Activated CD4-positive, alpha-beta T cell treated with anti-CD3 and anti-CD28 coated beads for 36 hours (primary cell): Measurements from ENCODE around the gene DOLPP1. TPM values are rescaled to one million over a fixed set of nuclear protein-coding genes. Genes with fewer than 3 reads are reported as not detected.

Experiments
- ATAC-seq: fragments of 200-7000 bp; cut with Tn5 transposase; one replicate; pipeline ENCODE4 v1.10.0; 2021; ENCODE audit warnings: mild to moderate bottlenecking, moderate library complexity
- CTCF ChIA-PET: fragments of 350-600 bp; sonication (Branson Sonifier 250); formaldehyde crosslinking; loops from one replicate; lab custom pipeline; 2021; ENCODE audit warnings: antibody characterized with exemption; lab: Charles Lee
- POLR2A ChIA-PET: fragments of 350-600 bp; sonication (Branson Sonifier 250); formaldehyde crosslinking; loops from one replicate; lab custom pipeline; 2021; ENCODE audit warnings: antibody characterized with exemption, inconsistent platforms; lab: Charles Lee
- DNase-seq: peaks from one replicate; pipeline ENCODE4 v3.0.0-alpha.2; 2020
- H3K27ac Mint-ChIP-seq: one replicate; pipeline ENCODE4 v1.8.0; 2021; ENCODE audit warnings: mixed read lengths
- H3K27me3 Mint-ChIP-seq: one replicate; pipeline ENCODE4 v1.8.0; 2021; ENCODE audit warnings: mixed read lengths
- H3K36me3 Mint-ChIP-seq: one replicate; pipeline ENCODE4 v1.8.0; 2021; ENCODE audit warnings: low read depth, mixed read lengths
- H3K4me1 Mint-ChIP-seq: one replicate; pipeline ENCODE4 v1.8.0; 2021; ENCODE audit warnings: mixed read lengths
- H3K4me3 Mint-ChIP-seq: one replicate; pipeline ENCODE4 v1.8.0; 2021; ENCODE audit warnings: mild to moderate bottlenecking, moderate library complexity, mixed read lengths
- H3K9me3 Mint-ChIP-seq: one replicate; pipeline ENCODE4 v1.8.0; 2021; ENCODE audit warnings: low read depth, mixed read lengths
- intact Hi-C, 2 experiments: fragments of 100-400 bp; cut with DNase I in 1 of 2; cut with micrococcal nuclease in 1 of 2; formaldehyde crosslinking; loops; one replicate each; pipeline versions ENCODE4 v1.14.2 to v1.15.1; 2022 to 2024; cut with DNase I, micrococcal nuclease
- total RNA-seq, 2 experiments: library from RNA; stranded (reverse); gene quantifications; one replicate each; pipeline ENCODE4 v1.2.3, GENCODE V29; 2021

The DOLPP1 gene
- total RNA-seq, 2 experiments from 2014 or later = 15.1 to 16.4 TPM

DNA sequence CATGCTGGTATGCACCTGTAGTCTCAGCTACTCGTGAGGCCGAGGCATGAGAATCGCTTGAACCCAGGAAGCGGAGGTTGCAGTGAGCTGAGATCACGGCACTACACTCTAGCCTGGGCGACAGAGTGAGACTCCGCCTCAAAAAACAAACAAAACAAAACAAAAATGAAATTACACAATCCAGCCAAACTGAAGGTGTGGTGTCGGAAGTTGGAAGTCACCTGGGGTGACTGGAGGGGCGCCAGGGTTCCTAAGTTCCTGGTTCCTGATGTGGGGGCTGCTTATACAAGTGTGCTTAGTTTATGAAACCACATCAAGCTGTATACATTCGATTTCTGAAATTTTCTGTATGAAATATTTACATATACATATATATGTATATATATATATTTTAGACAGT lies 3.7 kb upstream of the DOLPP1 start:
- CTCF ChIA-PET = interaction anchor here (0.7 kb wide), 1 partner anchor 10 kb away, joined by 3 read pairs; no protein-coding TSS in a partner anchor
- Mint-ChIP-seq H3K9me3 (no peaks in the 10 kb centered on the region), H3K4me3 (no peak overlapping the region), H3K4me1 (peaks cover 19% of the 10 kb centered on the region), H3K27me3 (no peaks in the 10 kb centered on the region), H3K27ac (no peak overlapping the region), H3K36me3 (no peaks in the 10 kb centered on the region)
- intact Hi-C loops = no loop called here
- DNase-seq = no peak
- POLR2A ChIA-PET = no interaction called here
- ATAC-seq = no peak

DNA sequence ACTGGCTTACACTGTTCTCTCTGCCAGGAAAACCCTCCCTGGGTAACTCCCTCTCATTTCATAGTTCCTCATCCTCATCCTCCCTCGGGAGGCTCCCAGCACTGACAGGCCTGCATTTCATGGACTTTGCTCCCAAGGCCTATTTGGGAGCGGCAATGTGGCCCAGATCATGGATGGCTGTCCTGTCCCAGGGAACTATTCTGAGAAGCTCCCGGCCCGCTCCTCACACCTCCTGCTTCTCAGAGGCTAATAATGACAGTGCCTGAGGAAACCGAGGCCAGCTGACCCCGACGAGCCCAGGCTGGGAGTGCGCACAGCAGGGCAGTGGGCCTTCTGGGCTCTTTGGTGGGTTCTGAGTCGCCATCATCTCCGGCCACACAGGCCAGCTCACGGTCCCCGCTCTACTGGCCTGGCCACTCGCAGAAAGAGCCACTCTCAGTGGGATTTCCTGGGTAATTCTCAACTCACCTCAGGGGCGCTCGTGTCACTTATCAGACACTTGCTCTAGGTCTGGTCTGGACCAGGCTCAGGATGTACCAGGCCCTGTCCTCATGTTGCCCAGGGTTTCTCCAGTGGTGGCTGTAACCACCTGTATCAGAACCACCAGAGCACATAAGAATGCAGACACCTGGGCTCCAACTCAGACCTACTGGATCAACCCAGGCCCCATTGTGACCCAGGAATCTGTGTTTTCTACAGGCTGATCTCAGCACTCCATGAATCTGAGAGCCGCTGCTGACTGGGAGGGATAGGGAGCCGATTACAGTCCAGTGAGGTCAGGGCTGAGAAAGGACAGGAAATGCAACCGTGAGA lies 2.0 kb upstream of the DOLPP1 start:
- no peaks in the 10 kb centered on the region for H3K9me3 Mint-ChIP-seq
- ChIA-PET POLR2A (no interaction called here), CTCF (interaction anchor here (0.5 to 0.6 kb wide), 3 partner anchors 252 to 848 kb away, joined by 3 read pairs; no protein-coding TSS in a partner anchor)
- H3K4me1 Mint-ChIP-seq = peaks cover 20% of the 10 kb centered on the region
- no peak overlapping the region for H3K27ac Mint-ChIP-seq
- H3K36me3 Mint-ChIP-seq = no peaks in the 10 kb centered on the region
- H3K27me3 Mint-ChIP-seq = no peaks in the 10 kb centered on the region
- no peak for ATAC-seq
- no peak for DNase-seq
- intact Hi-C loops = no loop called here
- H3K4me3 Mint-ChIP-seq = peak overlapping the region; percentile 83

DNA sequence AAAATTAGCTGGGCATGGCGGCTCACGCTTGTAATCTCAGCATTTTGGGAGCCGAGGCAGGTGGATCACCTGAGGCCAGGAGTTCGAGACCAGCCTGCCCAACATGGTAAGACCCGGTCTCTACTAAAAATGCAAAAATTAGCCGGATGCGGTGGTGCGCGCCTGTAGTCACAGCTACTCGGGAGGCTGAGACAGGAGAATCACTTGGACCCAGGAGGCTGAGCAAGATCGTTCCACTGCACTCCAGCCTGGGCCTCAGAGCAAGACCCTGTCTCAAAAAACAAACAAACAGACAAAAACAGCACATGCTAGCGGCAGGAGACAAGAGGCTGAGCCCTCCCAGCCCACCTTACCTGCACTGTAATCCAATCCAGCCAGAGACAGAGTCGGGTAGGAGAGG lies 1.1 kb upstream of the DOLPP1 start:
- Mint-ChIP-seq H3K4me3 (peak overlapping the region; percentile 83), H3K36me3 (no peaks in the 10 kb centered on the region), H3K9me3 (no peaks in the 10 kb centered on the region), H3K27ac (peak overlapping the region; percentile 31), H3K4me1 (peaks cover 20% of the 10 kb centered on the region), H3K27me3 (no peaks in the 10 kb centered on the region)
- CTCF ChIA-PET = interaction anchor here (1.1 to 1.5 kb wide), 2 partner anchors 10 to 660 kb away, joined by 4 read pairs; no protein-coding TSS in a partner anchor
- POLR2A ChIA-PET = no interaction called here
- intact Hi-C loops = loop anchor here (1.0 to 2.0 kb wide), 6 partner anchors 31 to 624 kb away; partner anchors contain the start of genes CRAT (in 1 of the 2), ODF2 (in 1 of the 2), PTPA (in 1 of the 2) and SET (in 1 of the 2)
- no peak for ATAC-seq
- no peak for DNase-seq

DNA sequence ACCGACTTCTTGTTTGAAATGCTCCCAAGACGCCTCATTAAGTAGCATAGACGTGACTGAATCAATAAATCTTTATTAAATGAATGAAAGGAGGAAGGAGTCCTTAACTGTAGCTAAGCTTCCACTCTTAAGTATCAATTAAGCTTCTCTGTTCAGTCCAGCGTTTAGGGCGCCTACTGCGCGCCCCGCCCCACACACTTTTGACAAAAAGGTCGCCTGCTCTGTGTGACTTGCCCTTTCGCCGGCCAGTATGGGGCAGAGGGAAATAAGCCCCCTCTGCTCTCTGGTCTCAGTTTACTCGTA lies 662 bp upstream of the DOLPP1 start:
- intact Hi-C loops = loop anchor here (1.0 to 2.0 kb wide), 6 partner anchors 31 to 624 kb away; partner anchors contain the start of genes CRAT (in 1 of the 2), ODF2 (in 1 of the 2), PTPA (in 1 of the 2) and SET (in 1 of the 2)
- ATAC-seq = no peak
- Mint-ChIP-seq H3K4me3 (peak overlapping the region; percentile 83), H3K27me3 (no peaks in the 10 kb centered on the region), H3K36me3 (no peaks in the 10 kb centered on the region), H3K9me3 (no peaks in the 10 kb centered on the region), H3K27ac (peak overlapping the region; percentile 37), H3K4me1 (peaks cover 20% of the 10 kb centered on the region)
- POLR2A ChIA-PET = interaction anchor here (0.8 to 1.1 kb wide), 3 partner anchors 9 to 44 kb away, joined by 3 to 5 read pairs (median 3); no protein-coding TSS in a partner anchor
- no peak for DNase-seq
- CTCF ChIA-PET = interaction anchor here (0.6 to 1.5 kb wide), 3 partner anchors 11 to 660 kb away, joined by 3 to 4 read pairs (median 4); no protein-coding TSS in a partner anchor

DNA sequence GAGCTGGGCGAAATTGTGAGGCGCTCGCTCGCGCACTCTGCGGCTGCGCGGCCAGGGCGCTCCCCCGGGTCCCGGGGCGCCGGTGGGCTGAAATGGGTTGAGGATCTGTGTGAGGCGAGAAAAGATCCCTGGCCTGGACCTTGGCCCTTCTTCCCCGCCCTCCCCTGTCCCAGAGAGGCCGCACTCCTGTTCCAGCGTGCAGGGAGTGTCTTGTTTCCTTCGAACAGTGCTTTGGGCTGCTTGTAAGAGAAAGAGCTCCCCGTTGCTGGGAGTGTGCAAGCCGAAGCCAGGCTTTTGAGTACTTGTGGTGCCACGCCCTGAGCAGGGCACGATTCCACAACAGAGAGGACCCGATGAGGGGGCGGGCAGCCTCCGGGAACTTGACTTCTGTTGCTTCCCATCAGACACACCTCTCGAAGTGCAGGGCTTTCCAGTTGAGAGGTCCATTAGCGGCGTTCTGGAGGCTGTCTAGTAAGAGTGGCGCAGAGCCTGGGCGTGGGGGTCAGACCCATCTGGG lies 535 bp downstream of the DOLPP1 start:
- ATAC-seq = no peak
- ChIA-PET POLR2A (interaction anchor here (0.6 to 1.2 kb wide), 4 partner anchors 14 to 528 kb away, joined by 3 read pairs; no protein-coding TSS in a partner anchor), CTCF (interaction anchor here (0.6 to 1.5 kb wide), 3 partner anchors 12 to 1099 kb away, joined by 3 to 7 read pairs (median 4); no protein-coding TSS in a partner anchor)
- intact Hi-C loops = loop anchor here (1.0 to 2.0 kb wide), 13 partner anchors 29 to 831 kb away; partner anchors contain the start of genes CRAT (in 2 of the 2), MIGA2 (in 2 of the 2), DOLK (in 1 of the 2) and ENDOG (in 1 of the 2)
- Mint-ChIP-seq H3K36me3 (no peaks in the 10 kb centered on the region), H3K9me3 (no peaks in the 10 kb centered on the region), H3K4me3 (peak overlapping the region; percentile 83), H3K27ac (peak overlapping the region; percentile 63), H3K27me3 (no peaks in the 10 kb centered on the region), H3K4me1 (peaks cover 20% of the 10 kb centered on the region)
- peak; percentile 54 for DNase-seq

DNA sequence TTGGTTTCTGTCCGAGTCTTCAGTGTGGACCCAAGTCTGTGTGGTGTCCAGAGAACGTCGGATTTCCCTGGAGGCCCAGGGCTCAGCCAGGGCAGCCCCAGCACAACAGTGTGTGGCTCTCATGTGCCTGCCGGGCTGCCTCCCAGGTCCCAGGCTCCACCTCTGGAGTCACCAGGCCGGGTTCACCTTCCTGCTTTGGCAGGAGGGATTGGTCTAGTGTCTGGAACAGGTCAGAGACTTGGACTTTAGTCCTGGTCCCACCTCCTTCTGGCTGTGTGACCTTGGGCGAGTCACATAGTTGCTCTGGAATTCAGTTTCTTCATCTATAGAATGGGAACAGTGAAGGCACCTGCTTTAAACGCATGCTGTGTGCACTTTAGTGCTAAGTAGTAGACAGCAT lies 3.2 kb downstream of the DOLPP1 start:
- Mint-ChIP-seq H3K4me1 (peaks cover 20% of the 10 kb centered on the region), H3K4me3 (no peak overlapping the region), H3K27me3 (no peaks in the 10 kb centered on the region), H3K36me3 (no peaks in the 10 kb centered on the region), H3K27ac (no peak overlapping the region), H3K9me3 (no peaks in the 10 kb centered on the region)
- ATAC-seq (no peak), DNase-seq (no peak)
- ChIA-PET CTCF (interaction anchor here (0.7 kb wide), 1 partner anchor 56 kb away, joined by 4 read pairs; no protein-coding TSS in a partner anchor), POLR2A (no interaction called here)
- intact Hi-C loops = no loop called here

DNA sequence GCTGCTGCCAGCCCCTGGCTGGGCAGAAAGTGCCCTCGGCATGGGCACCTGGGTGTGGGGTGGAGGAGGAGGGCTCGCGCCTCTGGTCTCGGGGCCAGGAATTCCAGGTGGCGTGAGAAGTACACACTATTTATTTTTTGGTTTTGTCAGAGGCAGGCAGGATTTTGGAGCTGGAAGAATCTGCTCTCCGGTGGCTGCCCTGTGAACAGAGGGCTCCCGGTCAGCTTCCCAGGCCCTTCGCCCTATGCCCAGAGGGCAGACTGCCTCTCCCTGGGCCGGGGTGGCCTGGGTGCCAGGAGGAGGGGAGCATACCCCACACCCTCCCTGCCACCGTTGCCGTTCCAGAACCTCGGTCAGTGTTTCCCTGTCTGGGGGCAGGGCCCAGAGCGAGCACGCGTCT lies 8.3 kb downstream of the DOLPP1 start:
- Mint-ChIP-seq H3K27me3 (no peaks in the 10 kb centered on the region), H3K36me3 (peaks cover 4% of the 10 kb centered on the region), H3K4me1 (no peaks in the 10 kb centered on the region), H3K27ac (no peak overlapping the region), H3K9me3 (no peaks in the 10 kb centered on the region), H3K4me3 (no peak overlapping the region)
- DNase-seq (no peak), ATAC-seq (no peak)
- intact Hi-C loops = no loop called here
- CTCF ChIA-PET = interaction anchor here (0.7 kb wide), 1 partner anchor 84 kb away, joined by 3 read pairs; no protein-coding TSS in a partner anchor
- POLR2A ChIA-PET = no interaction called here

DNA sequence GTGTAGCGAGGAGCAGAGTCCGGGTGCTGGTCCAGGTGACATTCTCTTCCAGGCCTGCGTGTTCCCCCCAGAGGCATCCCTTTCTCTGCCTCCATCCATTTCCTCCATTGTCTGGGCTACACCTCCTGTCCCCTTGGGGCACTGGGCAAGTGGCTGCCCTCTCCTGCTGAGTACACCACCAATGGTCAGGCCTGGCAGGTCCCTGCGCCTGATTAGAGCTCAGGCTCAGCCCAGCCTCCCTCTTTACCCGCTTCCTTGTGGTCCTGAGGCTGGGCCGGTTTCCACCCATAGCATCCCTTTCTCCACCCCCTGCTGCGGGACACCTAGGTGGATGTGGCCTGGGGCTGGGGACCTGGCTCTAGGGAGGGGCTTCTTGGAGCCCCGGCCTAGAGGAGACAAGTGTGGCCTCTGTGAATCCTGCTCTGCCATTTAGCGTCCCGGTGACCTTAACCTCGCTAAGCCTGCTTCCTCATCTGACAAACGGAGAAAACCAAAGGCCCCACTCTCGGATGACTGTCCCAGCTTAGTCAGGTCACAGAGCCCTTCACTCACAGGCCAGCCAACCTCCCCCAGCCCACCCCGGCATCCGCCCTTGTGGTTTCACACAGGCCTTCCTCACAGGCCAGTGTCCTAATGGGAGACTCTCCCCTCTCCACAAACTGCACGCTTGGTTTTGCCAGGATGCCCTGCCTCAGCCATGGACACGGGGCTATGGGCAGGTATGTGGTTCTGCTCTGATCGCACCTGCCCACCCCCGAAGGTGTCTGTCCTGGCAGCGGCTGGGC lies 12.9 kb downstream of the DOLPP1 start:
- H3K4me3 Mint-ChIP-seq = no peak overlapping the region
- H3K4me1 Mint-ChIP-seq = no peaks in the 10 kb centered on the region
- POLR2A ChIA-PET = no interaction called here
- H3K9me3 Mint-ChIP-seq = no peaks in the 10 kb centered on the region
- DNase-seq (no peak), ATAC-seq (no peak)
- H3K36me3 Mint-ChIP-seq = peaks cover 4% of the 10 kb centered on the region
- intact Hi-C loops = no loop called here
- H3K27ac Mint-ChIP-seq = no peak overlapping the region
- CTCF ChIA-PET = interaction anchor here (0.7 kb wide), 1 partner anchor 45 kb away, joined by 4 read pairs; no protein-coding TSS in a partner anchor
- no peaks in the 10 kb centered on the region for H3K27me3 Mint-ChIP-seq

DNA sequence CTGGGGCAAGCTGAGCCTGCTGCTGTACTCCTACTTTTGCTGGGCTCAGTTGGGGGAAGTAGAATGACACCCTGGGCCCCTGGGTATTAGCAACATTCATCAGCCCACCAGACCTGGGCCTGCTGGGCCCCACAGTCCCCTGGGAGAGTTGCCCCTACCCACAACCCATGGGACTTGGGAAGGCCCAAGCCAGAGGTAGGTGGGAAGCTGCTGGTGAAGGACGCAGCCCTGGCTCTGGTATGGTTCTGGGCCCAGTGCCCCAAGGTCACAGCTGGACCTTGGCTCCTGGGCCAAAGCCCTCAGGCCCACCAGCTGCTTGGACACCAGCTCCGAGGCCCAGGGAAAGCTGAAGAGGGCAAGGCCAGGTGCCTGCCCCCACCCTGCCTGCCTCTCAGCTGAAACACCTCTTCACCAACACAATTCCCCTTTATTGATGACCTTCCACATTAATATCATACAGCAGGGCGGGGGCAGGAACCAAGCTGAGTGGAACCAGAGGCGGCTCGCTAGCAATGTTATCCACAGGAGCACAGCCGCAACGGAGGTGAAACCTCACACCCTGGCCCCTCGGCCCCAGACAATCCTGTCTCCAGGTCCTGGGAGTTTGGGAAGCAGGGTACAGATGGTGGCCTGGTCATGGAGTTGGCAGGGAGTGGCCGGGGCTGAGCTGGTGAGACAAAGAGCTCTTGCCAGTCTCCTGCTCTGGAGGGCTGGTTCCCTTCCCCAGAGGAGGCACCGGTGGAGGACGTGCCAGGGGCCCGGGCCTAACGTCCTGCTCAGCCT lies 13.7 kb downstream of the DOLPP1 start:
- no peak for ATAC-seq
- ChIA-PET POLR2A (no interaction called here), CTCF (interaction anchor here (0.7 kb wide), 1 partner anchor 41 kb away, joined by 3 read pairs; no protein-coding TSS in a partner anchor)
- Mint-ChIP-seq H3K27ac (no peak overlapping the region), H3K4me1 (no peaks in the 10 kb centered on the region), H3K27me3 (no peaks in the 10 kb centered on the region), H3K36me3 (peaks cover 3% of the 10 kb centered on the region), H3K9me3 (no peaks in the 10 kb centered on the region), H3K4me3 (no peak overlapping the region)
- intact Hi-C loops = no loop called here
- no peak for DNase-seq

DNA sequence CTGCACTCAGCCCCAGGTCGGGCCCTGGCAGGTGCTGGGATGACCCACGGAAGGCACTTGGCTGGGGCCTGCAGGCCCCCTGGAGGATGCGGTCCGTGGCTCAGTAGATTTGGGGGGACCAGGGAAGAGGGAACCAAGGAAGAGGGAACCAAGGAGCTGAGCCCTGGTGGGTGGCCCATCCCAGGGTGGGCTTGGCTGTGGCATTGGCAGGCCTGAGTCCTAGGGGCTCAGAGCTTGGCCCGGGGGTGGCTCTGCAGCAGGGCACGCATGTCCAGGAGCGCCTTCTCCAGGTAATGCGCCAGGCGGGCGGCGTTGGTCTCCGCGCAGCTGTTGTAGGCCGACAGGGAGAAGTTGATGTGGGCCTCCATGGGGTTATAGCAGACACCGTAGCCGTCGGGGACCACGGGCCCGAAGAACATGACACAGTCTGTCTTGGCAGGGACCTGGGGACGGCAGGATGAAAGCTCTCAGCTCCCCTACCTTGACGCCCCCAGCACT lies 14.3 kb downstream of the DOLPP1 start:
- ATAC-seq (no peak), DNase-seq (no peak)
- no peak overlapping the region for H3K27ac Mint-ChIP-seq
- no peaks in the 10 kb centered on the region for H3K36me3 Mint-ChIP-seq
- intact Hi-C loops = no loop called here
- ChIA-PET CTCF (interaction anchor here (0.7 kb wide), 1 partner anchor 41 kb away, joined by 3 read pairs; no protein-coding TSS in a partner anchor), POLR2A (no interaction called here)
- H3K27me3 Mint-ChIP-seq = no peaks in the 10 kb centered on the region
- no peak overlapping the region for H3K4me3 Mint-ChIP-seq
- no peaks in the 10 kb centered on the region for H3K9me3 Mint-ChIP-seq
- H3K4me1 Mint-ChIP-seq = no peaks in the 10 kb centered on the region
